ENCODE measurements around the gene ADGRV1. TPM values are rescaled to one million over a fixed set of nuclear protein-coding genes. Genes with fewer than 3 reads are reported as not detected.

ADGRV1 gene
- total RNA-seq, 1 experiment from 2014 or later: 6.8 TPM

- Histone ChIP-seq H3K4me1 (ENCODE audit: insufficient read depth, low read length, poor library complexity, severe bottlenecking) (peaks cover 10% of the 10 kb centered on the region), H3K27ac (ENCODE audit: low read depth, low read length, poor library complexity, severe bottlenecking) (no peak overlapping the region), H3K4me3 (ENCODE audit: low read depth, low read length, poor library complexity, severe bottlenecking) (no peak overlapping the region), H3K27me3 (replicated peaks; ENCODE audit: insufficient read depth, low read depth, low read length, poor library complexity) (no peaks in the 10 kb centered on the region), H3K36me3 (ENCODE audit: insufficient read depth, low read length, poor library complexity, severe bottlenecking) (no peaks in the 10 kb centered on the region), H3K9me3 (ENCODE audit: low read depth, low read length, poor library complexity, severe bottlenecking) (no peaks in the 10 kb centered on the region)
- BruUV-seq (replicated peaks): no TSS peak
- no peak for DNase-seq (ENCODE audit: low spot score)
- intact Hi-C loops (cut with micrococcal nuclease; ENCODE audit: unreplicated experiment): no loop called here
- ChIA-PET CTCF (no interaction called here), POLR2A (ENCODE audit: low non-redundant PET) (no interaction called here)
- TF ChIP-seq CTCF (conservative IDR thresholded peaks at IDR 0.05; ENCODE audit: low read depth, low read length): no peak
- TF ChIP-seq EZH2 (IDR thresholded peaks at IDR 0.05; ENCODE audit: borderline replicate concordance, low read depth, low read length, poor library complexity, severe bottlenecking): no peak
These were observed 602.2 kb downstream of the ADGRV1 start for GRCh38 chr5:91160714-91161285.

GRCh38 chr5:91162534-91163381 lies 604.2 kb downstream of the ADGRV1 start:
- Histone ChIP-seq H3K9me3 (ENCODE audit: low read depth, low read length, poor library complexity, severe bottlenecking) (no peaks in the 10 kb centered on the region), H3K4me1 (ENCODE audit: insufficient read depth, low read length, poor library complexity, severe bottlenecking) (no peaks in the 10 kb centered on the region), H3K27me3 (replicated peaks; ENCODE audit: insufficient read depth, low read depth, low read length, poor library complexity) (no peaks in the 10 kb centered on the region), H3K36me3 (ENCODE audit: insufficient read depth, low read length, poor library complexity, severe bottlenecking) (no peaks in the 10 kb centered on the region), H3K27ac (ENCODE audit: low read depth, low read length, poor library complexity, severe bottlenecking) (no peak overlapping the region), H3K4me3 (ENCODE audit: low read depth, low read length, poor library complexity, severe bottlenecking) (no peak overlapping the region)
- TF ChIP-seq CTCF (conservative IDR thresholded peaks at IDR 0.05; ENCODE audit: low read depth, low read length): no peak
- BruUV-seq (replicated peaks): no TSS peak
- intact Hi-C loops (cut with micrococcal nuclease; ENCODE audit: unreplicated experiment): no loop called here
- ChIA-PET CTCF (no interaction called here), POLR2A (ENCODE audit: low non-redundant PET) (no interaction called here)
- DNase-seq (ENCODE audit: low spot score): no peak

GRCh38 chr5:91164424-91164823 lies 605.8 kb downstream of the ADGRV1 start:
- no TSS peak for BruUV-seq (replicated peaks)
- H3K4me1 ChIP-seq (ENCODE audit: insufficient read depth, low read length, poor library complexity, severe bottlenecking): peaks cover 4% of the 10 kb centered on the region
- intact Hi-C loops (cut with micrococcal nuclease; ENCODE audit: unreplicated experiment): no loop called here
- TF ChIP-seq CTCF (conservative IDR thresholded peaks at IDR 0.05; ENCODE audit: low read depth, low read length) (no peak), EZH2 (IDR thresholded peaks at IDR 0.05; ENCODE audit: borderline replicate concordance, low read depth, low read length, poor library complexity, severe bottlenecking) (no peak)
- POLR2A ChIA-PET (ENCODE audit: low non-redundant PET): no interaction called here
- H3K9me3 ChIP-seq (ENCODE audit: low read depth, low read length, poor library complexity, severe bottlenecking): no peaks in the 10 kb centered on the region
- H3K27me3 ChIP-seq (replicated peaks; ENCODE audit: insufficient read depth, low read depth, low read length, poor library complexity): no peaks in the 10 kb centered on the region
- CTCF ChIA-PET: no interaction called here
- DNase-seq (ENCODE audit: low spot score): no peak
- H3K27ac ChIP-seq (ENCODE audit: low read depth, low read length, poor library complexity, severe bottlenecking): no peak overlapping the region
- H3K36me3 ChIP-seq (ENCODE audit: insufficient read depth, low read length, poor library complexity, severe bottlenecking): no peaks in the 10 kb centered on the region
- no peak overlapping the region for H3K4me3 ChIP-seq (ENCODE audit: low read depth, low read length, poor library complexity, severe bottlenecking)

All from A673 (cell line).